ENCODE measurements around the gene KRTAP5-9. TPM values are rescaled to one million over a fixed set of nuclear protein-coding genes. Genes with fewer than 3 reads are reported as not detected.
"Not testable (repeated sequence)": the region's sequence is repeated elsewhere in the genome, so short reads cannot be mapped to it uniquely, and the experiment has no call there.

Gene KRTAP5-9
- total RNA-seq, 1 experiment from 2014 or later, result not detected

GRCh38 chr11:71582969-71583368 is 34.7 kb downstream of the KRTAP5-9 start:
- DNase-seq (ENCODE audit: low read depth), result not testable (repeated sequence)

- not testable (repeated sequence) for DNase-seq (ENCODE audit: low read depth)
Observed at GRCh38 chr11:71585673-71586072, 37.5 kb downstream of the KRTAP5-9 start.

- peak; percentile 5 for DNase-seq (ENCODE audit: low read depth)
Observed at GRCh38 chr11:71588314-71588713, 40.1 kb downstream of the KRTAP5-9 start.

GRCh38 chr11:71588822-71589545 is 40.8 kb downstream of the KRTAP5-9 start:
- peak; percentile 4 for DNase-seq (ENCODE audit: low read depth)

GRCh38 chr11:71589546-71589920 is 41.3 kb downstream of the KRTAP5-9 start:
- DNase-seq (ENCODE audit: low read depth), result not testable (repeated sequence)

Other genes with a start within 250 kb of the KRTAP5-9 start
- 24.1 and 24.4 TPM in 2 replicates for gene DHCR7, start 100.0 kb upstream of the KRTAP5-9 start, total RNA-seq (2014; rRNA removed; shearing (Covaris generic))
- gene NADSYN1, start 95.2 kb upstream of the KRTAP5-9 start, total RNA-seq (2014; rRNA removed; shearing (Covaris generic)), result 29.0 and 36.9 TPM in 2 replicates
- not detected in 2 replicates for gene KRTAP5-7, start 21.2 kb upstream of the KRTAP5-9 start, total RNA-seq (2014; rRNA removed; shearing (Covaris generic))
- gene KRTAP5-8, start 10.4 kb upstream of the KRTAP5-9 start, total RNA-seq (2014; rRNA removed; shearing (Covaris generic)), result not detected in 2 replicates
- gene KRTAP5-10, start 17.1 kb downstream of the KRTAP5-9 start, total RNA-seq (2014; rRNA removed; shearing (Covaris generic)), result not detected in 2 replicates
- gene KRTAP5-11, start 34.5 kb downstream of the KRTAP5-9 start, total RNA-seq (2014; rRNA removed; shearing (Covaris generic)), result not detected in 2 replicates